GM12892 (cell line): ENCODE data around the gene MYO5C. TPM values are rescaled to one million over a fixed set of nuclear protein-coding genes. Genes with fewer than 3 reads are reported as not detected.

Source experiments
- DNase-seq: peaks from one replicate; pipeline ENCODE4 v3.0.0; 2011; ENCODE audit not compliant: insufficient read length
- FAIRE-seq: peaks from 2 replicates; lab custom pipeline; 2011; peaks lifted over from hg19 to GRCh38; lab: Jason Lieb, UNC
- POLR2A ChIP-seq: IDR thresholded peaks from 2 replicates; pipeline ENCODE4 v1.6.1; 2011; ENCODE audit warnings: low read depth, low read length, control low read depth
- POLR2AphosphoS5 ChIP-seq: IDR thresholded peaks from 2 replicates; pipeline ENCODE4 v1.6.1; 2011; ENCODE audit warnings: low read depth, low read length, control low read depth
- TAF1 ChIP-seq: IDR thresholded peaks from 2 replicates; pipeline ENCODE4 v1.6.1; 2011; ENCODE audit warnings: low read depth, mild to moderate bottlenecking, control low read depth, low read length, borderline replicate concordance
- polyA plus RNA-seq: library from polyadenylated mRNA; unstranded; fragments of >200 nt; gene quantifications from one replicate; pipeline ENCODE4 v1.2.1, GENCODE V29; 2012; ENCODE audit warnings: missing spikeins, inconsistent platforms; ENCODE audit not compliant: missing spikeins

Gene MYO5C
- 1.1 TPM for polyA plus RNA-seq

GRCh38 chr15:52295421-52296001, at the start of gene MYO5C:
MYO5C (minus strand) TSS chr15:52295804; CDS start chr15:52295636, 168 bp downstream.
- FAIRE-seq (peak; percentile 65), DNase-seq (no peak)
- TF ChIP-seq TAF1 (no peak), POLR2AphosphoS5 (no peak), POLR2A (no peak)

GRCh38 chr15:52344592-52344991, 49.0 kb upstream of the MYO5C start:
- DNase-seq (no peak), FAIRE-seq (no peak)
- TF ChIP-seq POLR2AphosphoS5 (no peak), TAF1 (no peak), POLR2A (no peak)

DNA sequence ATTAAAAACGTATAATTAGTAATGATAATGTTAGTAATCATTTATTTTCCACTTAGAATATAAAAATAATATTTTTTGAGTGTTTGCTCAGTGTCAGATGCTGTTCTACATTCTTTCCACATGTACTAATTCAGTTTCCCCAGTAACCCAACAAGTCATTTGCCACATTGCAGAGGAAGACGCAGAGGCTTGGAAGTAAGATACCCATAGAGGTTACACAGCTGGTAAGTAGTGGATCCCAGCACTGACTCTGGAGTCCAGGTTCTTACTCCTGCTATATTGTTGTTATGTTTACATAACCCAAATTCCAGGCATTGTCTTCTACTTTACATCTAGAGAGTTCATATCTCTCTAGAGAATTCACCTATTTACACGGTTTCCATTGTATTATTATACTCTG, 48.2 kb upstream of the MYO5C start:
- DNase-seq (no peak), FAIRE-seq (peak; percentile 30)
- TF ChIP-seq POLR2AphosphoS5, result no peak

GRCh38 chr15:52340093-52340492, 44.5 kb upstream of the MYO5C start:
- DNase-seq (no peak), FAIRE-seq (no peak)
- TF ChIP-seq TAF1, result no peak
- no peak for TF ChIP-seq POLR2AphosphoS5
- TF ChIP-seq POLR2A, result no peak

DNA sequence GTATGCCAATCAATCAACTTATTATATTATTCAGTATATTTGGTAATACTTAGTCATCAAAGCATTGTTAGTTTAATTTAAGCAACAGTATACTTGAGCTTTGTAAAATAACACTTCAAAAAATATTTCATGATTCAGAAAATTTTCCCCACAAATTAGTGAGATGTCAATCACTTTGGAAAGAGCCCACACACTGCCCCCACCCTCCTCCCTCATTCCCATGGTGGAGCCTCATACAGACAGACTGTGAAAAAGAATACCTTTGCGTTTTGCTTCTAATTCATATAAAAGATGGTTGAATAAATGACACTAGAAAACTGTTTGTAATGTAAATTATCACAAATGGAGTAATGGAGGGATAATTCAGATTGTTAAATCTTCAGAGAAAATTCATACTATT, 43.3 kb upstream of the MYO5C start:
- TF ChIP-seq POLR2AphosphoS5 (no peak), TAF1 (no peak), POLR2A (no peak)
- no peak for DNase-seq
- no peak for FAIRE-seq

DNA sequence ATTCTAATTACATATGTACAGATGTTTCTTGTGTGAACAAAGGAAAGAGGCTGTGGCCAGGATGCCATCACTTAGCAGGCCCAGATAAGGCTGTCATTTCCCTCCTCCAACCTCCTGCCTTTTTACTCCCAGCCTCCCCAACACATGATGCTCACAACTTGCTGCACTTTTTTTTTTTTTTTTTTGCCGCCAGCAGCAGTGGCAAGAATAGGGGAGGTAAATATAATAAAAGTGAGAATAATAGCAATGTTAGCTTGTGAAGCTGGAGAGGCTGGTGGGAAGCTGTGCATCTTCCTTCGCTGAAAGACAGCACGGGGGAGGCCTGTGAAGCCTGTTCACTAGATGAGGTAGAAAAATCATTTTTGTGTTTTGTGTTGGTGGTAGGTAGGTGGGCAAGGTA, 42.5 kb upstream of the MYO5C start:
- no peak for TF ChIP-seq TAF1
- TF ChIP-seq POLR2A, result no peak
- TF ChIP-seq POLR2AphosphoS5, result no peak
- no peak for DNase-seq
- FAIRE-seq, result no peak

- no peak for DNase-seq
- TF ChIP-seq TAF1 (no peak), POLR2AphosphoS5 (no peak), POLR2A (no peak)
- FAIRE-seq, result no peak
Measured at GRCh38 chr15:52337198-52337853, 41.7 kb upstream of the MYO5C start.

GRCh38 chr15:52336529-52336928, 40.9 kb upstream of the MYO5C start:
- FAIRE-seq (no peak), DNase-seq (no peak)

DNA sequence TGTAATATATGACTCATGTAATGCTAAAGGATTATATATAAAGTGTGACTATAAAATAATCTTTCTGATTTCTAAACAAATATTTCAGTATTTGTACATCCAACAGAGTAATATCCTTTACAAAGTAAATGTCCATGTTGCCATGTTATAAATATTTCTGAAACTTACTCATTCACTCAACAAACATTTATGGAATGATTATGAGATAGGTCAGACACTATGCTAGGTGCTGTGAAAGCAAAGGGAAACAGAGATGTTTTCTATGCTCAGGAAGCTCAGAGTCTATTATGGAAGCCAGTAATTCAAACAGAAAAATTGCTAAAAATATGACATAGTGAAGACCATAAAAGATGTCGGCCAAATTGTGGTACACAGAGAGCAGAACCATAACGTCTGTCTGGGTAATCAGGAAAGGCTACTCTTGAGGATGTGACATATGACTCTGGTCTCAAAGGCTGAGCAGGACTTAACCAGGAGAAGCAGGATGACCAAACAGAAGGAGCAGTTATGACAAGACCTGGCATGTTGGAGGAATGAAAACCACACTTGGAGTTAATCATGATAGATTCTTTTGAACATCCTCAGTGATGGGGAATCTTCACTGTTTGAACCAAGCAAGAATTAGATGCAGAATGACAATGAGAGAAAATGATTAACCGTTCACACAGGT, 39.0 kb upstream of the MYO5C start:
- FAIRE-seq (no peak), DNase-seq (no peak)
- no peak for TF ChIP-seq POLR2A
- no peak for TF ChIP-seq POLR2AphosphoS5
- no peak for TF ChIP-seq TAF1

More at GRCh38 chr15:52336529-52336928, 40.9 kb upstream of the MYO5C start:
- TF ChIP-seq POLR2A, result no peak
- no peak for TF ChIP-seq TAF1
- no peak for TF ChIP-seq POLR2AphosphoS5

GRCh38 chr15:52331490-52332240, 36.1 kb upstream of the MYO5C start:
- DNase-seq (peak; percentile 21), FAIRE-seq (peak; percentile 92)
- TF ChIP-seq POLR2AphosphoS5, result 0 out of 2 replicates have a peak, but pooled peaks have one; percentile 23
- TF ChIP-seq TAF1, result no peak

DNA sequence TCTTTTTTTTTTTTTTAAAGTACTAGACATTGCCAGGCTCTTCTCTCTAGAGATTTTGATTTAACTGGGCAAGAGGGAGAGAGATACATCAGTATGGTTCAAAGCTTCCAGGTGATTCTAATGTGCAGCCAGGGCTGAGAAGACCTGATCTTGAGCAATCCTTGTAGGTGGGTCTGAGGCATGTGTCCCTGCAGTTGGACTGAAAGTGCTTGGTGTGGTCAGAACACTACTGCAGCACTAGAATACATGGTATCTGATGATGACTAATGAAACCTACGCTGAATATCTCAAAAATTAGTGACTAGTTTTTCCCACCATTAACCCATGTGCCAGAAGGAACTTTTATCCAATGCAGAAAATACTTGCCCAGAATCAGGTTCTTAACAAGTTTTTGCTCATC, 34.4 kb upstream of the MYO5C start:
- TF ChIP-seq TAF1 (no peak), POLR2A (no peak), POLR2AphosphoS5 (no peak)
- DNase-seq (no peak), FAIRE-seq (no peak)

- no peak for DNase-seq
- TF ChIP-seq TAF1 (no peak), POLR2AphosphoS5 (no peak), POLR2A (no peak)
- no peak for FAIRE-seq
Measured at GRCh38 chr15:52329150-52329549, 33.5 kb upstream of the MYO5C start.
